ENCODE results near the gene NEK5.

- no peak for TF ChIP-seq CTCF (IDR thresholded peaks at IDR 0.05 in 4 of 5, conservative IDR thresholded peaks at IDR 0.05 in 1 of 5)
- no peak for TF ChIP-seq POLR2A (IDR thresholded peaks at IDR 0.05)
Observed at GRCh38 chr13:52105841-52106240, 23.0 kb downstream of the NEK5 start.

Measured in gastrocnemius medialis (tissue), 4 donors.